ENCODE results near the gene LIF.

The LIF gene

DNA sequence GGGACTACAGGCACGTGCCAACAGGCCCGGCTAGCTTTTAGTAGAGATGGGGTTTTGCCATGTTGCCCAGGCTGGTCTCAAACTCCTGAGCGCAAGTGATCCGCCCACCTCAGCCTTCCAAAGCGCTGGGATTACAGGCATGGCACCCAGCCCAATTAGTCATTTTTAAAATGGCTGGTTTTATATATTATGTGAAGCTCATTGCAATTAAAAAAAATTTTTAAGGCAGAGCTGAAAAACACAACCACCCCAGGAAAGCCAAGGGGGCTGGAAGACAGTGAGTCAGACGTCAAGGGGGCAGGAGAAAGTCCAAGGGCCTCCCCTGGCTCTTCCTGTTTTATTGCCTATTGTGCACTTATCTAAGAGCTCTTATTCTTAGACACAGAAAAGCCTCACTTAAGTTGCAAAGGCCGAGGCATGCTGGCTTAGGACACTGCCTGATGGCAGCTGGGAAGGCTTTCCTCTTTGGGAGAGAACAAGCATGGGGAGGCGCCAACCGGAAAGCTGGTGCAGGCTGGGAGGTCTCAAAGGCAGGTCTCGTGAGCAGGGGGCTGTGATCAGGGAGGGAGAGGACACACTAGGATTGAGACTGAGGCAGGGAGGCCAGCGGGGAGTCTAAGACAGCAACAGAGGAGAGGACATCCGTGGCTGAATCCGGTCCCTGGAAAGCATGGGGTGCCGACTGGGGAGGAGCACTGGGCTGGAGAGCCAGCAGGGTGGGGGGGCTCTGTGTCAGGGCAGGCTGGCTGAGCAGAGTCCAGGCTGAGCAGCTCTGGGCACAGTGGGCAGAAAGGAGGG is 31.2 kb upstream of the LIF start:
- no peak overlapping the region for H3K4me3 ChIP-seq (ENCODE audit: low read depth, low read length)
- no peak for DNase-seq (ENCODE audit: low read depth)
- TF ChIP-seq, protein P1, sequence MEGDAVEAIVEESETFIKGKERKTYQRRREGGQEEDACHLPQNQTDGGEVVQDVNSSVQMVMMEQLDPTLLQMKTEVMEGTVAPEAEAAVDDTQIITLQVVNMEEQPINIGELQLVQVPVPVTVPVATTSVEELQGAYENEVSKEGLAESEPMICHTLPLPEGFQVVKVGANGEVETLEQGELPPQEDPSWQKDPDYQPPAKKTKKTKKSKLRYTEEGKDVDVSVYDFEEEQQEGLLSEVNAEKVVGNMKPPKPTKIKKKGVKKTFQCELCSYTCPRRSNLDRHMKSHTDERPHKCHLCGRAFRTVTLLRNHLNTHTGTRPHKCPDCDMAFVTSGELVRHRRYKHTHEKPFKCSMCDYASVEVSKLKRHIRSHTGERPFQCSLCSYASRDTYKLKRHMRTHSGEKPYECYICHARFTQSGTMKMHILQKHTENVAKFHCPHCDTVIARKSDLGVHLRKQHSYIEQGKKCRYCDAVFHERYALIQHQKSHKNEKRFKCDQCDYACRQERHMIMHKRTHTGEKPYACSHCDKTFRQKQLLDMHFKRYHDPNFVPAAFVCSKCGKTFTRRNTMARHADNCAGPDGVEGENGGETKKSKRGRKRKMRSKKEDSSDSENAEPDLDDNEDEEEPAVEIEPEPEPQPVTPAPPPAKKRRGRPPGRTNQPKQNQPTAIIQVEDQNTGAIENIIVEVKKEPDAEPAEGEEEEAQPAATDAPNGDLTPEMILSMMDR (IDR thresholded peaks at IDR 0.05; ENCODE audit: insufficient read depth, low read depth, low read length, missing control alignments) = no peak

DNA sequence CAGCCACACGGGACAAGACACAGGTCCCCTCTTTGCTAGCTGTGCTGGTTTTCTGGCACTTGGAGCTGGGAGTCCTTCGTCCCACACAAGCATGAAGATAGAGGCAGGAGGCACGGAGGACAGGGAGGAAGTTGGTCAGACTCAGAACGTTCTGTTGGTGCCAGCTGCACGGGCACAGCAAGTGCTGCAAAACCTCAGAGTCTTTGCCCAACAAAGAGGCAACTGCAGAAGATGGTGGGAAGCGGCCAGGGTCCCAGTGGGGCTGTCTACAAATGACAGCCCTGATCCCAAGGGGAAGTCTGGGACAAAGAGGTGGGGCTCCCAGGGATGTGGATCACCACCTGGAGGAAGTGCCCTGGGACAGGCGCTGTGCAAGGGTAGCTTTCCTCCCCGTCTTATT is 29.5 kb upstream of the LIF start:
- DNase-seq (ENCODE audit: low read depth) = no peak
- TF ChIP-seq, protein P1 (IDR thresholded peaks at IDR 0.05; ENCODE audit: insufficient read depth, low read depth, low read length, missing control alignments) = no peak
- H3K4me3 ChIP-seq (ENCODE audit: low read depth, low read length) = no peak overlapping the region

DNA sequence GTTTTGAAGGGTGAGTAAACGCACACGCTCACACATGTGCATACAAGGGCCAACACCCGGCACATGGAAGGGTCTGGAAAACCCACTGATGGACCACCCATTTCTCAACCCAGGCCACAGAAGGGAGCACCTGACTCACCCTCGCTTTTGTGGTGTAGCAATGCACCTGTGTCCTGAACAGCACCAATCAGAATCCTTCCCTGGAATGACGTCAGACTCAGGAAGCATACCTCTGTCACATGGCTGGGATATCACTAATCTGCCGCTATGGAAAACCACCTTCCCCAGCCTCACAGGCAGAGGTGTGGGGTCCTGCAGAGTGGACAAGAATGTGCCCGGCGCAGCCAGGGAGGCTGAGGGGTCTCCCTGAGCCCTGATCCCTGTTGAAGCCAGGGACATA is 29.1 kb upstream of the LIF start:
- DNase-seq (ENCODE audit: low read depth) = no peak
- no peak overlapping the region for H3K4me3 ChIP-seq (ENCODE audit: low read depth, low read length)
- TF ChIP-seq, protein P1 (IDR thresholded peaks at IDR 0.05; ENCODE audit: insufficient read depth, low read depth, low read length, missing control alignments) = no peak

DNA sequence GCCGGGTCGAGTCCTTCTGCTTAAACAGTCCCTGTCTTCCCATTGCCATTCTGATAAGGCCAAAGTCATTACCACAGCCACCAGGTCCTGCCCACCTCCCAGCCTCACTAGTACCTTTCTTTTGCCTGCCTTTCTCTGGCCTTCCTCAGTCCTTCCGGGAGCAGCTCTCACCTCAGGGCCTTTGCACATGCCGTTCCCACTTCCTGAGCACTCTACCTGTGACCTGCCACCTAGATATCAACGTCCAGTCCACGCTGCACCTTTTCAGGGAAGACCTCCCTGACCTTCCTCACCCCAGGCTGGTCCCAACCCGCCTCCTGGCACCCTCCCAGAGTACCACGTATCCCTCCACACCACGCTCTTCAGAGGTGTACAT is 27.9 kb upstream of the LIF start:
- TF ChIP-seq, protein P1 (IDR thresholded peaks at IDR 0.05; ENCODE audit: insufficient read depth, low read depth, low read length, missing control alignments) = no peak
- H3K4me3 ChIP-seq (ENCODE audit: low read depth, low read length) = no peak overlapping the region
- no peak for DNase-seq (ENCODE audit: low read depth)

DNA sequence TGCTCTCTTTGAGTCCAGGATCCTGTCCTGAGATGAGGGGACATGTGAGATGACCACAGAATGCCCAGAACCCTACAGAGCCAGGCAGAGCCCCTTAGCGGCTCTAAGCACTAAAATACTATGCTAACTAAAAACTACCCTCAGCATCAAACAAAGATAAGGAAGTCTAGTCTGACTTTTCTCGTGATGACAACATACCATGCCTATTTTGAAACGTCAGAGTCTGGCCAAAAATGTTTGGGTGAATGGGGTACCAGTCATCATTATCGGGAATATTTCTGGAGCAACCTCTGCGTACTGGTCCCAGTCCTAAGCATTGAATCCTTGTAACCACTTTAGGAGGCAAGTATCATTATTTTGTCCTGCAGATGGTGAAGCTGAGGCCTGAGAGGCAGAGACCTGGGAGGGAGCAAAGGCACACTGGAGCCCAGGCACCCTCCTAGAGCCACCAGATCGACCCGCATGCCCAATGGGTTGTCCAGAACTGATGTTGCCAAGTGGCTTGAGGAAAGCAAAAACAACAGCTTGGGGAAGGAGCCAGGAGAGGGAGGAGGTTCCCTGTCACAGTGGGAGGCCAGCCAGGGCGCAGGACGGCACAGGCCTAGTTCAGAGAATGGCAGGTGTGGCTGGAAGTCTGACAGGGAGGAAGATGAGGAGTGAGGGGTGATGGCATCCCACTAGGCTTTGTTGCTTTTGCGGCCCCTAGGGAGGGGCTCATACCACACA is 27.3 kb upstream of the LIF start:
- no peak for DNase-seq (ENCODE audit: low read depth)
- TF ChIP-seq, protein P1 (IDR thresholded peaks at IDR 0.05; ENCODE audit: insufficient read depth, low read depth, low read length, missing control alignments) = no peak
- H3K4me3 ChIP-seq (ENCODE audit: low read depth, low read length) = no peak overlapping the region

DNA sequence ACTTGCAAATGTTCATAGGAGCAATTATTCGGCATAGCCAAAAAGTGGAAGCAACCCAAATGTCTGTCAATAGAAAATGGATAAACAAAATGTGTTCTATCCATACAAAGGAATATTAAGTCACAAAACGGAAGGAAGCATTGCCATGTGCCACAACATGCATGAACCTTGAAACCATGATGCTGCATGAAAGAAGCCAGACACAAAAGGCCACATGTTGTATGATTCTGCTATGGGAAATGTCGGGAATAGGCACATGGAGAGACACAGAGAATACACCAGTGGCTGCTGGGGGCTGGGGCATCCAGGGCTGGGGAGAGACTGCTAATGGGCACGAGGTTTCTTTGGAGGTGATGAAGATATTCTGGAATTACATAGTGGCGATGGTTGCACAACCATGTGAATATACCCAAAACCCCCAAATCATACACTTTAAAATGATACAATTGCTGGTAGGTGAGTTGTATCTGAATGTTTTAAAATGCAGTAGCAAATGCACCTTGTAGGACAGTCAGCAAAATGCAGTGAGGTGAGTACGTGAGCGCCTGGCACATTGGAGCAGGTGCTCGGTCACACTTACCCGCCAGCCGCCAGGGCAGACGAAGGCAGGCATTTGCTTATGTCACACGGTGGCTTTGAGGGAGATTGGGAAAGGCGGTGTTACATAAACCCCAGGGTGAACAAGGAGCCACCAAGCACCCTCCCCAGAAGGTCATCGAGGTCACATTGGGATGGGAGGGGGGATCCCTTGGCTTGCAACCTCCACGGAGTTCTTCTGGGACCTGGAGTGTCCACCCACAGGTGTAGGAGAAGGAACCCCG is 26.4 kb upstream of the LIF start:
- no peak for DNase-seq (ENCODE audit: low read depth)
- TF ChIP-seq, protein P1 (IDR thresholded peaks at IDR 0.05; ENCODE audit: insufficient read depth, low read depth, low read length, missing control alignments) = no peak

More for the DNA sequence above, 26.4 kb upstream of the LIF start:
- H3K4me3 ChIP-seq (ENCODE audit: low read depth, low read length) = no peak overlapping the region
